HCT116 (cell line): ENCODE results near the gene SHC4. TPM values are rescaled to one million over a fixed set of nuclear protein-coding genes. Genes with fewer than 3 reads are reported as not detected.

Experiments
- ATAC-seq: fragments of 200-7000 bp; cut with Tn5 transposase; 2 replicates; pipeline ENCODE4 v1.9.1; 2020; ENCODE audit warnings: mild to moderate bottlenecking, moderate library complexity
- BruUV-seq: library from RNA; stranded (reverse); fragments of 400-500 nt; replicated peaks from 2 replicates; lab custom pipeline; 2021; lab: Mats Ljungman, UMichigan
- CTCF ChIA-PET: fragments of 300-600 bp; sonication (Branson Sonifier 250); formaldehyde crosslinking; loops from one replicate; lab custom pipeline; 2021; ENCODE audit warnings: antibody characterized with exemption; lab: Charles Lee
- POLR2A ChIA-PET: fragments of 300-600, 350-600 bp; sonication (Branson Sonifier 250); formaldehyde crosslinking; loops from one replicate; lab custom pipeline; 2021; ENCODE audit warnings: antibody characterized with exemption; lab: Charles Lee
- RAD21 ChIA-PET, 2 experiments: fragments of 300-600 bp; sonication (Branson Sonifier 250); formaldehyde crosslinking; loops; one replicate each; lab custom pipeline; 2023; ENCODE audit warnings: low total read pairs in 2 of 2; ENCODE audit not compliant: uncharacterized antibody in 2 of 2, unreplicated experiment in 2 of 2, low non-redundant PET in 1 of 2; lab: Charles Lee
- DNase-seq: peaks from one replicate; pipeline ENCODE4 v3.0.0-alpha.2; 2010; ENCODE audit warnings: low read depth, low spot score
- H2AFZ ChIP-seq: fragments of 200-600 bp; shearing (Covaris generic), sonication (generic); 2 replicates; pipeline ENCODE4 v1.6.1; 2017; ENCODE audit warnings: low read depth, mixed run types, mixed read lengths, antibody characterized with exemption, low read length; ENCODE audit not compliant: poor library complexity, severe bottlenecking
- H3K27ac ChIP-seq: 2 replicates; pipeline ENCODE4 v1.5.1; 2012; ENCODE audit warnings: low read depth, low read length
- H3K27me3 ChIP-seq: fragments of 200-600 bp; sonication (generic); 2 replicates; pipeline ENCODE4 v1.6.1; 2016; ENCODE audit warnings: mixed run types, low read length, mixed read lengths; ENCODE audit not compliant: insufficient read depth
- H3K36me3 ChIP-seq, 2 experiments: fragments of 200-500 bp in 1 of 2; fragments of 200-600 bp in 1 of 2; sonication (Bioruptor generic) in 1 of 2; sonication (generic) in 1 of 2; 2 replicates each; pipeline versions ENCODE4 v1.5.1 to v1.6.1; 2014 to 2016; ENCODE audit warnings: low read length in 2 of 2, inconsistent platforms in 1 of 2, mixed read lengths in 1 of 2, mixed run types in 1 of 2; ENCODE audit not compliant: insufficient read depth in 2 of 2, control insufficient read depth in 1 of 2
- H3K4me1 ChIP-seq, 2 experiments: fragments of 200-600 bp in 1 of 2; sonication (generic) in 1 of 2; 2 replicates each; pipeline versions ENCODE4 v1.5.1 to v1.6.1; 2012 to 2017; ENCODE audit warnings: low read length in 2 of 2, inconsistent platforms in 1 of 2, mild to moderate bottlenecking in 1 of 2, mixed read lengths in 1 of 2, mixed run types in 1 of 2, moderate library complexity in 1 of 2; ENCODE audit not compliant: insufficient read depth in 2 of 2, control insufficient read depth in 1 of 2
- H3K4me2 ChIP-seq: fragments of 200-600 bp; sonication (generic); 2 replicates; pipeline ENCODE4 v1.6.1; 2017; ENCODE audit warnings: mixed run types, low read length, mixed read lengths
- H3K4me3 ChIP-seq, 2 experiments: fragments of 200-600 bp in 1 of 2; sonication (generic) in 1 of 2; replicated peaks in 1 of 2; 2 replicates each; pipeline ENCODE4 v1.5.1; 2011 to 2016; ENCODE audit warnings: low read length in 2 of 2, control low read depth in 1 of 2, low read depth in 1 of 2, mild to moderate bottlenecking in 1 of 2, mixed read lengths in 1 of 2, mixed run types in 1 of 2
- H3K79me2 ChIP-seq: fragments of 200-600 bp; sonication (generic); 2 replicates; pipeline ENCODE4 v1.6.1; 2017; ENCODE audit warnings: mild to moderate bottlenecking, mixed run types, low read length, moderate library complexity, mixed read lengths; ENCODE audit not compliant: insufficient read depth
- H3K9ac ChIP-seq: fragments of 200-600 bp; sonication (generic); 2 replicates; pipeline ENCODE4 v1.6.1; 2016; ENCODE audit warnings: low read length, mixed read lengths
- H3K9me2 ChIP-seq: fragments of 200-600 bp; sonication (generic), shearing (Covaris generic); 2 replicates; pipeline ENCODE4 v1.6.1; 2017; ENCODE audit warnings: mixed run types, mild to moderate bottlenecking, moderate library complexity; ENCODE audit not compliant: insufficient read depth
- H3K9me3 ChIP-seq, 2 experiments: fragments of 200-500 bp in 1 of 2; fragments of 200-600 bp in 1 of 2; sonication (Bioruptor generic) in 1 of 2; sonication (generic) in 1 of 2; 2 replicates each; pipeline ENCODE4 v1.6.1; 2014 to 2017; ENCODE audit warnings: low read length in 2 of 2, mixed read lengths in 2 of 2, inconsistent platforms in 1 of 2, low read depth in 1 of 2, mild to moderate bottlenecking in 1 of 2, mixed run types in 1 of 2, moderate library complexity in 1 of 2; ENCODE audit not compliant: control insufficient read depth in 1 of 2, insufficient read depth in 1 of 2
- H4K20me1 ChIP-seq: fragments of 200-600 bp; sonication (generic), shearing (Covaris generic); 2 replicates; pipeline ENCODE4 v1.6.1; 2017; ENCODE audit warnings: mixed run types, mild to moderate bottlenecking, moderate library complexity; ENCODE audit not compliant: insufficient read depth
- CBX3 ChIP-seq: IDR thresholded peaks from 2 replicates; pipeline ENCODE4 v1.6.1; 2012; ENCODE audit warnings: low read depth
- EGR1 ChIP-seq: IDR thresholded peaks from 2 replicates; pipeline ENCODE4 v1.6.1; 2012; ENCODE audit warnings: low read depth
- EZH2 ChIP-seq: fragments of 200-600 bp; sonication (generic); IDR thresholded peaks from 2 replicates; pipeline ENCODE4 v1.6.1; 2017; ENCODE audit warnings: antibody characterized with exemption, mixed run types
- EZH2phosphoT487 ChIP-seq: fragments of 200-600 bp; IDR thresholded peaks from 2 replicates; pipeline ENCODE4 v1.6.1; 2018; ENCODE audit warnings: antibody characterized with exemption, borderline replicate concordance
- FOSL1 ChIP-seq: IDR thresholded peaks from 2 replicates; pipeline ENCODE4 v1.6.1; 2012; ENCODE audit warnings: low read depth
- JUND ChIP-seq: IDR thresholded peaks from 2 replicates; pipeline ENCODE4 v1.6.1; 2012
- RAD21 ChIP-seq: IDR thresholded peaks from 2 replicates; pipeline ENCODE4 v1.6.1; 2012; ENCODE audit warnings: low read depth, mild to moderate bottlenecking
- SP1 ChIP-seq: IDR thresholded peaks from 2 replicates; pipeline ENCODE4 v1.6.1; 2012; ENCODE audit warnings: low read depth
- TCF7L2 ChIP-seq: IDR thresholded peaks from 2 replicates; pipeline ENCODE4 v1.7.0; 2011; ENCODE audit warnings: borderline replicate concordance, inconsistent platforms; ENCODE audit not compliant: insufficient read depth, insufficient read length; ENCODE audit errors: extremely low read depth
- YY1 ChIP-seq: IDR thresholded peaks from 2 replicates; pipeline ENCODE4 v1.6.1; 2011; ENCODE audit warnings: low read length, low read depth, moderate library complexity, mild to moderate bottlenecking; ENCODE audit not compliant: insufficient replicate concordance; ENCODE audit errors: extremely low read depth
- ZNF274 ChIP-seq: fragments of 200-500 bp; sonication (Bioruptor generic); IDR thresholded peaks from 2 replicates; pipeline ENCODE4 v1.6.1; 2014; ENCODE audit warnings: mild to moderate bottlenecking, low read depth, low read length, inconsistent platforms
- intact Hi-C: fragments of 100-400 bp; cut with micrococcal nuclease; formaldehyde crosslinking; loops from 2 replicates; pipeline ENCODE4 v1.10.0; 2022
- total RNA-seq: library from RNA; stranded (reverse); gene quantifications from one replicate; pipeline ENCODE4 v1.2.1, GENCODE V29; 2021; ENCODE audit not compliant: unreplicated experiment
- TF ChIP-seq, protein P1 (sequence below): IDR thresholded peaks from 2 replicates; pipeline ENCODE4 v1.6.1; 2011; ENCODE audit warnings: mild to moderate bottlenecking, low read length, moderate library complexity; ENCODE audit not compliant: insufficient replicate concordance; ENCODE audit errors: extremely low read depth
- TF ChIP-seq, protein P2 (sequence below): IDR thresholded peaks from 2 replicates; pipeline ENCODE4 v1.6.1; 2012
- TF ChIP-seq, protein P3 (sequence below): IDR thresholded peaks from 2 replicates; pipeline ENCODE4 v1.6.1; 2012; ENCODE audit warnings: low read depth

Gene SHC4
- total RNA-seq, 1 experiment from 2014 or later = 0.44 TPM

DNA sequence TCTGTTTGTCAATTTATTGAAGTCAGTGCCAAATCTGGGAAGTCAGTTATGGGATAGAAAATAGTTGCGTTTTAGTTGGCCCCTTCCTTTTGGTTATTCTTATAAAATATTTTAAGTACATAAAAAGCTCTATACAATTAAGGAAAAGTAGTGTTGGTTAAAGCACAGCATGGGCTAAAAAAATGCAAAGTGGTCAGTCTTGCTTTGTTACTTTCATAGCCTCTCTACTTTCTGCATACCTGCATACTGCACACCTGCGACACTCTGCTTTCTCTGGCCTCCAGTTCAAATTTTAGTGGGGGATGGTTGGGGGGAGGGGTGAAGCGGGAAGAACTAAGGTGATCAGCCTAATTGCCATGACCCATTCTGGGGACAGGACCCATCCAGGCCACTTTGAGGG lies 21.8 kb upstream of the SHC4 start:
- no peaks in the 10 kb centered on the region for H3K27me3 ChIP-seq
- no peaks in the 10 kb centered on the region for H3K79me2 ChIP-seq
- H2AFZ ChIP-seq = no peak overlapping the region
- ChIA-PET POLR2A (interaction anchor here (1.6 kb wide), 1 partner anchor 10 kb away, joined by 4 read pairs; no protein-coding TSS in a partner anchor), RAD21 (no interaction called here), CTCF (interaction anchor here (1.9 kb wide), 1 partner anchor 10 kb away, joined by 8 read pairs; no protein-coding TSS in a partner anchor)
- no peak overlapping the region for H3K27ac ChIP-seq
- H3K9me2 ChIP-seq = no peaks in the 10 kb centered on the region
- no peaks in the 10 kb centered on the region for H3K4me1 ChIP-seq
- ATAC-seq (no peak), DNase-seq (no peak)
- no peak overlapping the region for H3K4me2 ChIP-seq
- TF ChIP-seq TCF7L2 (no peak), CBX3 (no peak), SP1 (no peak), FOSL1 (no peak), YY1 (no peak), EGR1 (no peak), EZH2phosphoT487 (no peak), JUND (no peak), ZNF274 (no peak), RAD21 (no peak), EZH2 (no peak)
- TF ChIP-seq, protein P1, sequence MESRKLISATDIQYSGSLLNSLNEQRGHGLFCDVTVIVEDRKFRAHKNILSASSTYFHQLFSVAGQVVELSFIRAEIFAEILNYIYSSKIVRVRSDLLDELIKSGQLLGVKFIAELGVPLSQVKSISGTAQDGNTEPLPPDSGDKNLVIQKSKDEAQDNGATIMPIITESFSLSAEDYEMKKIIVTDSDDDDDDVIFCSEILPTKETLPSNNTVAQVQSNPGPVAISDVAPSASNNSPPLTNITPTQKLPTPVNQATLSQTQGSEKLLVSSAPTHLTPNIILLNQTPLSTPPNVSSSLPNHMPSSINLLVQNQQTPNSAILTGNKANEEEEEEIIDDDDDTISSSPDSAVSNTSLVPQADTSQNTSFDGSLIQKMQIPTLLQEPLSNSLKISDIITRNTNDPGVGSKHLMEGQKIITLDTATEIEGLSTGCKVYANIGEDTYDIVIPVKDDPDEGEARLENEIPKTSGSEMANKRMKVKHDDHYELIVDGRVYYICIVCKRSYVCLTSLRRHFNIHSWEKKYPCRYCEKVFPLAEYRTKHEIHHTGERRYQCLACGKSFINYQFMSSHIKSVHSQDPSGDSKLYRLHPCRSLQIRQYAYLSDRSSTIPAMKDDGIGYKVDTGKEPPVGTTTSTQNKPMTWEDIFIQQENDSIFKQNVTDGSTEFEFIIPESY = no peak
- TF ChIP-seq, protein P2, sequence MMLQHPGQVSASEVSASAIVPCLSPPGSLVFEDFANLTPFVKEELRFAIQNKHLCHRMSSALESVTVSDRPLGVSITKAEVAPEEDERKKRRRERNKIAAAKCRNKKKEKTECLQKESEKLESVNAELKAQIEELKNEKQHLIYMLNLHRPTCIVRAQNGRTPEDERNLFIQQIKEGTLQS = no peak
- TF ChIP-seq, protein P3, sequence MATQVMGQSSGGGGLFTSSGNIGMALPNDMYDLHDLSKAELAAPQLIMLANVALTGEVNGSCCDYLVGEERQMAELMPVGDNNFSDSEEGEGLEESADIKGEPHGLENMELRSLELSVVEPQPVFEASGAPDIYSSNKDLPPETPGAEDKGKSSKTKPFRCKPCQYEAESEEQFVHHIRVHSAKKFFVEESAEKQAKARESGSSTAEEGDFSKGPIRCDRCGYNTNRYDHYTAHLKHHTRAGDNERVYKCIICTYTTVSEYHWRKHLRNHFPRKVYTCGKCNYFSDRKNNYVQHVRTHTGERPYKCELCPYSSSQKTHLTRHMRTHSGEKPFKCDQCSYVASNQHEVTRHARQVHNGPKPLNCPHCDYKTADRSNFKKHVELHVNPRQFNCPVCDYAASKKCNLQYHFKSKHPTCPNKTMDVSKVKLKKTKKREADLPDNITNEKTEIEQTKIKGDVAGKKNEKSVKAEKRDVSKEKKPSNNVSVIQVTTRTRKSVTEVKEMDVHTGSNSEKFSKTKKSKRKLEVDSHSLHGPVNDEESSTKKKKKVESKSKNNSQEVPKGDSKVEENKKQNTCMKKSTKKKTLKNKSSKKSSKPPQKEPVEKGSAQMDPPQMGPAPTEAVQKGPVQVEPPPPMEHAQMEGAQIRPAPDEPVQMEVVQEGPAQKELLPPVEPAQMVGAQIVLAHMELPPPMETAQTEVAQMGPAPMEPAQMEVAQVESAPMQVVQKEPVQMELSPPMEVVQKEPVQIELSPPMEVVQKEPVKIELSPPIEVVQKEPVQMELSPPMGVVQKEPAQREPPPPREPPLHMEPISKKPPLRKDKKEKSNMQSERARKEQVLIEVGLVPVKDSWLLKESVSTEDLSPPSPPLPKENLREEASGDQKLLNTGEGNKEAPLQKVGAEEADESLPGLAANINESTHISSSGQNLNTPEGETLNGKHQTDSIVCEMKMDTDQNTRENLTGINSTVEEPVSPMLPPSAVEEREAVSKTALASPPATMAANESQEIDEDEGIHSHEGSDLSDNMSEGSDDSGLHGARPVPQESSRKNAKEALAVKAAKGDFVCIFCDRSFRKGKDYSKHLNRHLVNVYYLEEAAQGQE = no peak
- no peaks in the 10 kb centered on the region for H3K9me3 ChIP-seq
- intact Hi-C loops = no loop called here
- H3K36me3 ChIP-seq = no peaks in the 10 kb centered on the region
- no peaks in the 10 kb centered on the region for H4K20me1 ChIP-seq
- no peak overlapping the region for H3K4me3 ChIP-seq
- no peak overlapping the region for H3K9ac ChIP-seq
- no TSS peak for BruUV-seq
